HEK293 (cell line): Measurements from ENCODE around the gene ZNF429.

Experiments
- CTCF ChIA-PET: fragments of 350-600 bp; formaldehyde crosslinking; extraction: SDS; loops from one replicate; lab custom pipeline; 2021; ENCODE audit warnings: antibody characterized with exemption; lab: Yijun Ruan, JAX
- POLR2A ChIA-PET: fragments of 300-600 bp; formaldehyde crosslinking; extraction: SDS; loops from one replicate; lab custom pipeline; 2020; ENCODE audit warnings: antibody characterized with exemption, inconsistent platforms; lab: Yijun Ruan, JAX
- H3K27ac ChIP-seq: fragments of 200-500 bp; sonication (Bioruptor generic); 2 replicates; pipeline ENCODE4 v1.5.1; 2014; ENCODE audit warnings: low read depth, low read length, control low read depth, inconsistent platforms; ENCODE audit errors: extremely low read depth
- H3K36me3 ChIP-seq, 2 experiments: fragments of 200-500 bp in 1 of 2; sonication (Bioruptor generic) in 1 of 2; 1 replicate in 1 of 2; 2 replicates in 1 of 2; pipeline ENCODE4 v1.5.1; 2014 to 2017; ENCODE audit warnings: inconsistent platforms in 2 of 2, low read length in 2 of 2; ENCODE audit not compliant: control insufficient read depth in 2 of 2, insufficient read depth in 1 of 2
- H3K4me1 ChIP-seq: fragments of 200-500 bp; sonication (Bioruptor generic); 2 replicates; pipeline ENCODE4 v1.5.1; 2014; ENCODE audit warnings: mild to moderate bottlenecking, low read length, inconsistent platforms; ENCODE audit not compliant: control insufficient read depth, insufficient read depth
- H3K4me3 ChIP-seq: 2 replicates; pipeline ENCODE4 v1.5.1; 2011; ENCODE audit warnings: low read depth, mild to moderate bottlenecking, control low read depth, low read length, moderate library complexity
- H3K9me3 ChIP-seq: fragments of 200-500 bp; sonication (Bioruptor generic); 2 replicates; pipeline ENCODE4 v1.5.1; 2014; ENCODE audit warnings: low read depth, low read length, inconsistent platforms; ENCODE audit not compliant: control insufficient read depth, insufficient read depth
- BCL6B ChIP-seq: fragments of 450-650 bp; formaldehyde crosslinking; IDR thresholded peaks from 2 replicates; pipeline ENCODE4 v1.5.1; 2017; ENCODE audit warnings: missing biosample characterization, missing genetic modification characterization
- GLIS2 ChIP-seq: fragments of 450-650 bp; formaldehyde crosslinking; IDR thresholded peaks from 2 replicates; pipeline ENCODE4 v1.5.1; 2016; ENCODE audit warnings: missing biosample characterization, missing genetic modification characterization
- SALL2 ChIP-seq: fragments of 450-650 bp; formaldehyde crosslinking; IDR thresholded peaks from 2 replicates; pipeline ENCODE4 v1.5.0; 2017; ENCODE audit warnings: missing biosample characterization, mild to moderate bottlenecking, missing genetic modification characterization, borderline replicate concordance
- TCF7L2 ChIP-seq: IDR thresholded peaks from 2 replicates; pipeline ENCODE4 v1.6.1; 2011; ENCODE audit warnings: low read depth, mild to moderate bottlenecking, inconsistent platforms, low read length, moderate library complexity, borderline replicate concordance
- ZFP3 ChIP-seq: fragments of 450-650 bp; formaldehyde crosslinking; IDR thresholded peaks from 2 replicates; pipeline ENCODE4 v1.5.1; 2016; ENCODE audit warnings: low read depth, missing biosample characterization, missing genetic modification characterization
- ZNF114 ChIP-seq: fragments of 450-650 bp; formaldehyde crosslinking; IDR thresholded peaks from 2 replicates; pipeline ENCODE4 v1.5.0; 2017; ENCODE audit warnings: missing biosample characterization, missing genetic modification characterization
- ZNF169 ChIP-seq: fragments of 450-650 bp; formaldehyde crosslinking; IDR thresholded peaks from 2 replicates; pipeline ENCODE4 v1.5.1; 2016; ENCODE audit warnings: missing biosample characterization, missing genetic modification characterization
- ZNF18 ChIP-seq: fragments of 450-650 bp; formaldehyde crosslinking; IDR thresholded peaks from 2 replicates; pipeline ENCODE4 v1.5.1; 2016; ENCODE audit warnings: missing biosample characterization, missing genetic modification characterization
- ZNF211 ChIP-seq: fragments of 450-650 bp; formaldehyde crosslinking; IDR thresholded peaks from 2 replicates; pipeline ENCODE4 v1.5.1; 2016; ENCODE audit warnings: low read depth, missing biosample characterization, missing genetic modification characterization
- ZNF248 ChIP-seq: fragments of 450-650 bp; formaldehyde crosslinking; IDR thresholded peaks from 2 replicates; pipeline ENCODE4 v1.5.1; 2017; ENCODE audit warnings: missing biosample characterization, missing genetic modification characterization
- ZNF292 ChIP-seq: fragments of 450-650 bp; formaldehyde crosslinking; IDR thresholded peaks from 2 replicates; pipeline ENCODE4 v1.5.1; 2016; ENCODE audit warnings: low read depth, missing biosample characterization, missing genetic modification characterization, borderline replicate concordance
- ZNF341 ChIP-seq: fragments of 450-650 bp; formaldehyde crosslinking; IDR thresholded peaks from 2 replicates; pipeline ENCODE4; 2016; ENCODE audit warnings: low read depth, missing biosample characterization, missing genetic modification characterization
- ZNF366 ChIP-seq: fragments of 450-650 bp; formaldehyde crosslinking; conservative IDR thresholded peaks from 2 replicates; pipeline ENCODE4 v1.5.1; 2016; ENCODE audit warnings: missing biosample characterization, missing genetic modification characterization
- ZNF398 ChIP-seq: fragments of 450-650 bp; formaldehyde crosslinking; IDR thresholded peaks from 2 replicates; pipeline ENCODE4 v1.5.1; 2017; ENCODE audit warnings: missing biosample characterization, missing genetic modification characterization
- ZNF416 ChIP-seq: fragments of 450-650 bp; formaldehyde crosslinking; IDR thresholded peaks from 2 replicates; pipeline ENCODE4 v1.5.1; 2016; ENCODE audit warnings: missing biosample characterization, missing genetic modification characterization
- ZNF621 ChIP-seq: fragments of 450-650 bp; formaldehyde crosslinking; IDR thresholded peaks from 2 replicates; pipeline ENCODE4 v1.5.1; 2017; ENCODE audit warnings: missing biosample characterization, missing genetic modification characterization
- ZNF830 ChIP-seq: fragments of 450-650 bp; IDR thresholded peaks from 2 replicates; pipeline ENCODE4 v1.5.0; 2018; ENCODE audit warnings: missing biosample characterization, missing genetic modification characterization, low read depth, mild to moderate bottlenecking, moderate library complexity
- TF ChIP-seq, protein P1 (sequence below): fragments of 450-650 bp; formaldehyde crosslinking; IDR thresholded peaks from 2 replicates; pipeline ENCODE4 v1.5.1; 2016; ENCODE audit warnings: missing biosample characterization, missing genetic modification characterization
- TF ChIP-seq, protein P2 (sequence below): fragments of 450-650 bp; formaldehyde crosslinking; IDR thresholded peaks from 2 replicates; pipeline ENCODE4 v1.5.1; 2016; ENCODE audit warnings: missing biosample characterization, missing genetic modification characterization
- TF ChIP-seq, protein P3 (sequence below): fragments of 450-650 bp; formaldehyde crosslinking; optimal IDR thresholded peaks from 2 replicates; pipeline ENCODE3; 2016; ENCODE audit warnings: missing biosample characterization, mild to moderate bottlenecking, missing genetic modification characterization
- TF ChIP-seq, protein P4 (sequence below): fragments of 450-650 bp; formaldehyde crosslinking; IDR thresholded peaks from 2 replicates; pipeline ENCODE4 v1.5.0; 2017; ENCODE audit warnings: missing biosample characterization, missing genetic modification characterization, borderline replicate concordance

ZNF429 gene

GRCh38 chr19:21472507-21472906 is 32.9 kb upstream of the ZNF429 start:
- no peaks in the 10 kb centered on the region for H3K9me3 ChIP-seq
- no peaks in the 10 kb centered on the region for H3K36me3 ChIP-seq
- H3K27ac ChIP-seq, result no peak overlapping the region
- ChIA-PET CTCF (no interaction called here), POLR2A (interaction anchor here (0.7 kb wide), 1 partner anchor 349 kb away, joined by 4 read pairs; no protein-coding TSS in a partner anchor)
- no peak overlapping the region for H3K4me3 ChIP-seq
- TF ChIP-seq ZNF416 (tag by site-specific recombination) (no peak), GLIS2 (no peak), ZNF341 (tag by site-specific recombination) (no peak), ZNF398 (tag by site-specific recombination) (no peak), ZNF18 (tag by site-specific recombination) (no peak), ZFP3 (tag by site-specific recombination) (no peak), ZNF248 (tag by site-specific recombination) (no peak), TCF7L2 (no peak), ZNF211 (tag by site-specific recombination) (no peak), SALL2 (no peak), ZNF830 (tag by site-specific recombination) (no peak), ZNF292 (no peak), ZNF621 (tag by site-specific recombination) (no peak)
- TF ChIP-seq, protein P1, sequence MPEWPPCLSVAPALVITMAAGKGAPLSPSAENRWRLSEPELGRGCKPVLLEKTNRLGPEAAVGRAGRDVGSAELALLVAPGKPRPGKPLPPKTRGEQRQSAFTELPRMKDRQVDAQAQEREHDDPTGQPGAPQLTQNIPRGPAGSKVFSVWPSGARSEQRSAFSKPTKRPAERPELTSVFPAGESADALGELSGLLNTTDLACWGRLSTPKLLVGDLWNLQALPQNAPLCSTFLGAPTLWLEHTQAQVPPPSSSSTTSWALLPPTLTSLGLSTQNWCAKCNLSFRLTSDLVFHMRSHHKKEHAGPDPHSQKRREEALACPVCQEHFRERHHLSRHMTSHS, result no peak
- TF ChIP-seq, protein P2, sequence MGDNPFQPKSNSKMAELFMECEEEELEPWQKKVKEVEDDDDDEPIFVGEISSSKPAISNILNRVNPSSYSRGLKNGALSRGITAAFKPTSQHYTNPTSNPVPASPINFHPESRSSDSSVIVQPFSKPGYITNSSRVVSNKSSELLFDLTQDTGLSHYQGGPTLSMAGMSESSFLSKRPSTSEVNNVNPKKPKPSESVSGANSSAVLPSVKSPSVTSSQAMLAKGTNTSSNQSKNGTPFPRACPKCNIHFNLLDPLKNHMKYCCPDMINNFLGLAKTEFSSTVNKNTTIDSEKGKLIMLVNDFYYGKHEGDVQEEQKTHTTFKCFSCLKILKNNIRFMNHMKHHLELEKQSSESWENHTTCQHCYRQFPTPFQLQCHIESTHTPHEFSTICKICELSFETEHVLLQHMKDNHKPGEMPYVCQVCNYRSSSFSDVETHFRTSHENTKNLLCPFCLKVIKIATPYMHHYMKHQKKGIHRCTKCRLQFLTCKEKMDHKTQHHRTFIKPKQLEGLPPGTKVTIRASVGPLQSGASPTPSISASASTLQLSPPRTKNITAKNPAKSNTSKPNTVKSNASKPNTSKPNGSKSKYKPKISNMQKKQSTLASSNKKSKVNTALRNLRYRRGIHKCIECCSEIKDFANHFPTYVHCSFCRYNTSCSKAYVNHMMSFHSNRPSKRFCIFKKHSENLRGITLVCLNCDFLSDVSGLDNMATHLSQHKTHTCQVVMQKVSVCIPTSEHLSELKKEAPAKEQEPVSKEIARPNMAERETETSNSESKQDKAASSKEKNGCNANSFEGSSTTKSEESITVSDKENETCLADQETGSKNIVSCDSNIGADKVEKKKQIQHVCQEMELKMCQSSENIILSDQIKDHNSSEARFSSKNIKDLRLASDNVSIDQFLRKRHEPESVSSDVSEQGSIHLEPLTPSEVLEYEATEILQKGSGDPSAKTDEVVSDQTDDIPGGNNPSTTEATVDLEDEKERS (tag by site-specific recombination), result no peak
- TF ChIP-seq, protein P3, sequence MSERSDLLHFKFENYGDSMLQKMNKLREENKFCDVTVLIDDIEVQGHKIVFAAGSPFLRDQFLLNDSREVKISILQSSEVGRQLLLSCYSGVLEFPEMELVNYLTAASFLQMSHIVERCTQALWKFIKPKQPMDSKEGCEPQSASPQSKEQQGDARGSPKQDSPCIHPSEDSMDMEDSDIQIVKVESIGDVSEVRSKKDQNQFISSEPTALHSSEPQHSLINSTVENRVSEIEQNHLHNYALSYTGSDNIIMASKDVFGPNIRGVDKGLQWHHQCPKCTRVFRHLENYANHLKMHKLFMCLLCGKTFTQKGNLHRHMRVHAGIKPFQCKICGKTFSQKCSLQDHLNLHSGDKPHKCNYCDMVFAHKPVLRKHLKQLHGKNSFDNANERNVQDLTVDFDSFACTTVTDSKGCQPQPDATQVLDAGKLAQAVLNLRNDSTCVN, result no peak
- no peaks in the 10 kb centered on the region for H3K4me1 ChIP-seq

- H3K36me3 ChIP-seq, result no peaks in the 10 kb centered on the region
- H3K27ac ChIP-seq, result no peak overlapping the region
- no peaks in the 10 kb centered on the region for H3K9me3 ChIP-seq
- H3K4me3 ChIP-seq, result peak overlapping the region; percentile 37
- H3K4me1 ChIP-seq, result no peaks in the 10 kb centered on the region
- POLR2A ChIA-PET, result interaction anchor here (0.9 to 1.3 kb wide), 2 partner anchors 11 to 12 kb away, joined by 3 read pairs; no protein-coding TSS in a partner anchor
- CTCF ChIA-PET, result no interaction called here
- TF ChIP-seq, protein P4, sequence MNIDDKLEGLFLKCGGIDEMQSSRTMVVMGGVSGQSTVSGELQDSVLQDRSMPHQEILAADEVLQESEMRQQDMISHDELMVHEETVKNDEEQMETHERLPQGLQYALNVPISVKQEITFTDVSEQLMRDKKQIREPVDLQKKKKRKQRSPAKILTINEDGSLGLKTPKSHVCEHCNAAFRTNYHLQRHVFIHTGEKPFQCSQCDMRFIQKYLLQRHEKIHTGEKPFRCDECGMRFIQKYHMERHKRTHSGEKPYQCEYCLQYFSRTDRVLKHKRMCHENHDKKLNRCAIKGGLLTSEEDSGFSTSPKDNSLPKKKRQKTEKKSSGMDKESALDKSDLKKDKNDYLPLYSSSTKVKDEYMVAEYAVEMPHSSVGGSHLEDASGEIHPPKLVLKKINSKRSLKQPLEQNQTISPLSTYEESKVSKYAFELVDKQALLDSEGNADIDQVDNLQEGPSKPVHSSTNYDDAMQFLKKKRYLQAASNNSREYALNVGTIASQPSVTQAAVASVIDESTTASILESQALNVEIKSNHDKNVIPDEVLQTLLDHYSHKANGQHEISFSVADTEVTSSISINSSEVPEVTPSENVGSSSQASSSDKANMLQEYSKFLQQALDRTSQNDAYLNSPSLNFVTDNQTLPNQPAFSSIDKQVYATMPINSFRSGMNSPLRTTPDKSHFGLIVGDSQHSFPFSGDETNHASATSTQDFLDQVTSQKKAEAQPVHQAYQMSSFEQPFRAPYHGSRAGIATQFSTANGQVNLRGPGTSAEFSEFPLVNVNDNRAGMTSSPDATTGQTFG (tag by site-specific recombination), result no peak
- TF ChIP-seq BCL6B (tag by site-specific recombination) (no peak), ZNF169 (tag by site-specific recombination) (no peak), ZNF366 (tag by site-specific recombination) (no peak), ZNF114 (tag by site-specific recombination) (no peak)
Observed at GRCh38 chr19:21474671-21475181, 30.7 kb upstream of the ZNF429 start.
